IMR-90 (cell line): ENCODE results near the gene ZNF584. TPM values are rescaled to one million over a fixed set of nuclear protein-coding genes. Genes with fewer than 3 reads are reported as not detected.

Source experiments
- ATAC-seq: fragments of 200-7000 bp; cut with Tn5 transposase; 2 replicates; pipeline ENCODE4 v1.9.1; 2020; ENCODE audit warnings: low read depth, mild to moderate bottlenecking, moderate library complexity
- BruUV-seq: library from RNA; stranded (reverse); fragments of 400-500 nt; replicated peaks from 2 replicates; lab custom pipeline; 2021; lab: Mats Ljungman, UMichigan
- CTCF ChIA-PET: fragments of 300-600 bp; formaldehyde crosslinking; extraction: SDS; loops from one replicate; lab custom pipeline; 2021; ENCODE audit warnings: antibody characterized with exemption; lab: Yijun Ruan, JAX
- POLR2A ChIA-PET: fragments of 300-600 bp; sonication (Branson Sonifier 250); formaldehyde crosslinking; loops from one replicate; lab custom pipeline; 2022; ENCODE audit warnings: antibody characterized with exemption; ENCODE audit not compliant: unreplicated experiment; lab: Charles Lee
- DNase-seq: peaks from one replicate; pipeline ENCODE4 v3.0.0; 2013
- H2AFZ ChIP-seq: replicated peaks from 2 replicates; pipeline ENCODE3; 2013; ENCODE audit warnings: low read length, mild to moderate bottlenecking; ENCODE audit not compliant: poor library complexity
- H2AK5ac ChIP-seq: 2 replicates; pipeline ENCODE4 v1.6.1; 2013; ENCODE audit warnings: low read depth, low read length, inconsistent platforms
- H2AK9ac ChIP-seq: replicated peaks from 2 replicates; pipeline ENCODE3; 2013; ENCODE audit warnings: mild to moderate bottlenecking, low read depth, low read length, moderate library complexity; ENCODE audit not compliant: poor library complexity
- H2BK120ac ChIP-seq: 2 replicates; pipeline ENCODE4 v1.6.1; 2013; ENCODE audit warnings: low read depth, low read length, inconsistent platforms
- H2BK15ac ChIP-seq: 3 replicates; pipeline ENCODE4 v1.6.1; 2013; ENCODE audit warnings: low read depth, low read length, inconsistent platforms
- H2BK20ac ChIP-seq: 2 replicates; pipeline ENCODE4 v1.6.1; 2013; ENCODE audit warnings: low read depth, mild to moderate bottlenecking, inconsistent platforms, low read length, moderate library complexity
- H2BK5ac ChIP-seq: 2 replicates; pipeline ENCODE4 v1.6.1; 2013; ENCODE audit warnings: mild to moderate bottlenecking, low read depth, low read length, inconsistent platforms; ENCODE audit not compliant: poor library complexity, severe bottlenecking
- H3K14ac ChIP-seq: replicated peaks from 2 replicates; pipeline ENCODE4 v1.6.1; 2013; ENCODE audit warnings: low read depth, low read length, inconsistent platforms
- H3K18ac ChIP-seq: 2 replicates; pipeline ENCODE4 v1.6.1; 2013; ENCODE audit warnings: low read depth, low read length, control low read depth
- H3K23ac ChIP-seq: 2 replicates; pipeline ENCODE4 v1.6.1; 2013; ENCODE audit warnings: low read depth, low read length, inconsistent platforms
- H3K27ac ChIP-seq: 2 replicates; pipeline ENCODE4 v1.5.1; 2013; ENCODE audit warnings: mild to moderate bottlenecking, control low read depth, low read length; ENCODE audit not compliant: insufficient read depth
- H3K27me3 ChIP-seq: 2 replicates; pipeline ENCODE4 v1.6.1; 2013; ENCODE audit warnings: low read length; ENCODE audit not compliant: control insufficient read depth, insufficient read depth
- H3K36me3 ChIP-seq: 2 replicates; pipeline ENCODE4 v1.6.1; 2013; ENCODE audit warnings: low read length, mixed read lengths; ENCODE audit not compliant: control insufficient read depth, insufficient read depth
- H3K4ac ChIP-seq: 2 replicates; pipeline ENCODE4 v1.6.1; 2013; ENCODE audit warnings: low read depth, low read length, inconsistent platforms
- H3K4me1 ChIP-seq: 2 replicates; pipeline ENCODE4 v1.6.1; 2013; ENCODE audit warnings: low read length, mixed read lengths; ENCODE audit not compliant: control insufficient read depth, insufficient read depth
- H3K4me2 ChIP-seq: 2 replicates; pipeline ENCODE4 v1.6.1; 2013; ENCODE audit warnings: low read depth, mild to moderate bottlenecking, control low read depth, low read length, moderate library complexity
- H3K4me3 ChIP-seq: 2 replicates; pipeline ENCODE4 v1.5.1; 2013; ENCODE audit warnings: low read depth, mild to moderate bottlenecking, control low read depth, low read length, moderate library complexity; ENCODE audit not compliant: insufficient read depth
- H3K56ac ChIP-seq: 2 replicates; pipeline ENCODE4 v1.6.1; 2013; ENCODE audit warnings: low read length, inconsistent platforms; ENCODE audit not compliant: insufficient read depth; ENCODE audit errors: extremely low read depth
- H3K79me1 ChIP-seq, 2 experiments: 2 replicates each; pipeline ENCODE4 v1.6.1; 2013; ENCODE audit warnings: low read length in 2 of 2, inconsistent platforms in 1 of 2, low read depth in 1 of 2
- H3K9ac ChIP-seq: 2 replicates; pipeline ENCODE4 v1.6.1; 2013; ENCODE audit warnings: low read depth, low read length, control low read depth
- H3K9me1 ChIP-seq: 2 replicates; pipeline ENCODE4 v1.6.1; 2013; ENCODE audit warnings: low read length, inconsistent platforms; ENCODE audit not compliant: insufficient read depth
- H3K9me3 ChIP-seq: 2 replicates; pipeline ENCODE4 v1.6.1; 2013; ENCODE audit warnings: low read length; ENCODE audit not compliant: control insufficient read depth, insufficient read depth
- H4K20me1 ChIP-seq: 2 replicates; pipeline ENCODE4 v1.6.1; 2013; ENCODE audit warnings: low read length, inconsistent platforms; ENCODE audit not compliant: insufficient read depth
- H4K5ac ChIP-seq: 2 replicates; pipeline ENCODE4 v1.6.1; 2013; ENCODE audit warnings: mild to moderate bottlenecking, low read depth, low read length, control low read depth
- H4K8ac ChIP-seq, 2 experiments: 2 replicates each; pipeline ENCODE4 v1.6.1; 2013; ENCODE audit warnings: low read depth in 2 of 2, low read length in 2 of 2, control low read depth in 1 of 2, inconsistent platforms in 1 of 2
- H4K91ac ChIP-seq: 2 replicates; pipeline ENCODE4 v1.6.1; 2013; ENCODE audit warnings: low read depth, low read length, inconsistent platforms; ENCODE audit not compliant: insufficient read depth
- MAFK ChIP-seq: IDR thresholded peaks from 2 replicates; pipeline ENCODE4 v1.6.1; 2012; ENCODE audit warnings: low read depth, low read length, improper control_type of control experiment
- MAZ ChIP-seq: IDR thresholded peaks from 2 replicates; pipeline ENCODE4 v1.6.1; 2012; ENCODE audit warnings: low read depth, mild to moderate bottlenecking, low read length, improper control_type of control experiment, moderate library complexity, borderline replicate concordance
- MXI1 ChIP-seq: IDR thresholded peaks from 2 replicates; pipeline ENCODE4 v1.6.1; 2012; ENCODE audit warnings: low read depth, mild to moderate bottlenecking, low read length, moderate library complexity, borderline replicate concordance
- USF2 ChIP-seq: fragments of 150-350 bp; IDR thresholded peaks from 2 replicates; pipeline ENCODE4 v1.6.1; 2017; ENCODE audit warnings: mild to moderate bottlenecking, antibody characterized with exemption, low read length, low read depth
- WGBS, 2 experiments: methylation state at CpG; one replicate each; pipeline versions ENCODE4 v1.1.5 to v1.1.7; 2013; ENCODE audit warnings: missing lambda C conversion rate in 2 of 2; ENCODE audit not compliant: insufficient read length in 1 of 2; ENCODE audit errors: extremely low coverage in 2 of 2; 5-methylcytosine and 5-hydroxymethylcytosine counted together
- dilution Hi-C: fragments of 300-500 bp; cut with HindIII; formaldehyde crosslinking; loops from one replicate; pipeline ENCODE4 v1.14.3; 2018; ENCODE audit warnings: low sequenced_read_pairs; ENCODE audit not compliant: unreplicated experiment
- in situ Hi-C: fragments of 300-500 bp; cut with MboI; formaldehyde crosslinking; loops from 3 replicates; pipeline ENCODE4 v1.14.3; 2019; ENCODE audit warnings: low sequenced_read_pairs, inconsistent platforms, mixed read lengths
- intact Hi-C: fragments of 100-400 bp; cut with micrococcal nuclease; formaldehyde crosslinking; loops from 2 replicates; pipeline ENCODE4 v1.10.0; 2022
- polyA plus RNA-seq, 3 experiments: library from polyadenylated mRNA; depleted of rRNA; stranded (reverse); fragments of >200 nt; gene quantifications; 2 replicates each; pipeline ENCODE4 v1.2.3, GENCODE V29; 2012; ENCODE audit warnings: low replicate concordance in 1 of 3
- total RNA-seq: library from RNA; depleted of rRNA; stranded (reverse); fragments of >200 nt; gene quantifications from 2 replicates; pipeline ENCODE4 v1.2.3, GENCODE V29; 2012

ZNF584 gene
- total and polyA plus RNA-seq, 2 of the 4 experiments (the other 2 are of a cell fraction) = 11.6 to 15.4 TPM

GRCh38 chr19:58451358-58452101 is 43.1 kb downstream of the ZNF584 start, which contains the start of gene ZNF324B:
Gene ZNF324B (plus strand): TSS chr19:58451622. CDS start chr19:58453702, 2,080 bp downstream.
- ChIA-PET CTCF (interaction anchor here (1.5 kb wide), 1 partner anchor 69 kb away, joined by 4 read pairs; the partner anchor contains the start of gene ZBTB45), POLR2A (interaction anchor here (0.6 kb wide), 1 partner anchor 171 kb away, joined by 3 read pairs; no protein-coding TSS in a partner anchor)
- WGBS, 2 experiments = 0% methylated on average over 51 of the region's 79 CpGs; no CpG with 5 or more reads in 1 of the 2 experiments
- DNase-seq (peak; percentile 92), ATAC-seq (peak; percentile 99)
- Histone ChIP-seq H2BK5ac (no peak within 1 kb of the TSS), H2BK20ac (no peak within 1 kb of the TSS), H2AFZ (peak within 1 kb of the TSS; percentile 99), H3K9ac (peak within 1 kb of the TSS; percentile 7), H4K5ac (no peak within 1 kb of the TSS), H3K9me3 (no peaks in the 10 kb centered on the region; the same call in none of the 2 replicates), H3K18ac (no peak within 1 kb of the TSS), H3K4me3 (peak within 1 kb of the TSS; percentile 67), H4K8ac (peak within 1 kb of the TSS in 1 of 2 experiments; percentile 37; a peak in 2 of 4 replicates), H2BK120ac (no peak within 1 kb of the TSS), H3K36me3 (peaks cover 12% of the 10 kb centered on the region), H3K4me1 (no peaks in the 10 kb centered on the region), H3K27me3 (no peaks in the 10 kb centered on the region), H3K79me1 (peaks cover 8 to 13% of the 10 kb centered on the region in 2 experiments; a peak in 2 of 4 replicates), H2AK9ac (peak within 1 kb of the TSS; percentile 81), H3K4me2 (peak within 1 kb of the TSS; percentile 88), H3K27ac (peak within 1 kb of the TSS; percentile 3; the same call in 1 of the 2 replicates), H4K20me1 (no peaks in the 10 kb centered on the region), H3K56ac (0 out of 2 replicates have a peak within 1 kb of the TSS, but pooled peaks have one; percentile 30), H3K4ac (no peak within 1 kb of the TSS), H3K23ac (peak within 1 kb of the TSS; percentile 66), H4K91ac (no peak within 1 kb of the TSS; the same call in 1 of the 2 replicates), H2AK5ac (0 out of 2 replicates have a peak within 1 kb of the TSS, but pooled peaks have one; percentile 5), H2BK15ac (no peak within 1 kb of the TSS), H3K9me1 (peaks cover 13% of the 10 kb centered on the region), H3K14ac (no peak within 1 kb of the TSS)
- in situ Hi-C loops (no loop called here), intact Hi-C loops (no loop called here), dilution Hi-C loops (no loop called here)
- no TSS peak for BruUV-seq
- peak; percentile 32; the same call in 1 of the 2 replicates for TF ChIP-seq USF2
- TF ChIP-seq MXI1 = peak; percentile 79
- TF ChIP-seq MAZ = peak; percentile 82; the same call in 1 of the 2 replicates
- TF ChIP-seq MAFK = no peak
